ENCODE results near the gene PAGE2B.
"Not testable (repeated sequence)": the region's sequence is repeated elsewhere in the genome, so short reads cannot be mapped to it uniquely, and the experiment has no call there.

Gene PAGE2B

DNA sequence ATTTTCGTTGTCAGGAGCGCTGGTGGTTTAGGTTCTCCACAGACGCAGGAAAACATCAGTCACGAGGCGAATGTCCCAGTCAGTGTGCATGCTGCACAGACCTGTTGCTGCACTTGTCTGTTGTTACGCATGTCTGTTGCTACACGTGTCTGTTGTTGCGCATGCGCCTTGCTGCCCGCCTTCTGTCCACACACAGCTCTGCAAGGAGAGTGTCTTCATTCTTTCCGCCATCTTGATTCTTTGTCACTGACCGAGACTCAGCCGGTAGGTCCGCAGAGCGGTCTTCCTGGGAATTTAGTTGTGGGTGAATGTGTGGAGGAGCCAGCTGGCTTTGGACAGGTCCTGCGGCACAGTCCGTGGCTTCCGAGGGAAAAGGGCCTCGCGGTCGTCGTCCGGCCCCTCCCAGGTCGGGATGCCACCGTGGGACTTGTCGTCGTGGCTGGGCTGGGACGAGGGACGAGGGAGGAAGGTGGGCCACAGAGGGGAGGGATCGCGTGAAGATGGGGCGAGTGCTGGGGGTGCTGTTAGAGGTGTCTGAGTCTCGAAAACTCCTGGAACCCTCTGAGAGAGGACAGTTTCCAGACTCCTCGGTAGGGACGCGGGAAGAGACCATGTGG lies at the start of gene PAGE2B:
Gene PAGE2B, plus strand, starts transcription at position 180 of the 617 bp plus-strand sequence. CDS start 1,012 bp downstream, outside the sequence.
- DNase-seq = no peak

- DNase-seq = no peak
These were observed 48.7 kb upstream of the PAGE2B start for GRCh38 chrX:55026143-55026542.

DNA sequence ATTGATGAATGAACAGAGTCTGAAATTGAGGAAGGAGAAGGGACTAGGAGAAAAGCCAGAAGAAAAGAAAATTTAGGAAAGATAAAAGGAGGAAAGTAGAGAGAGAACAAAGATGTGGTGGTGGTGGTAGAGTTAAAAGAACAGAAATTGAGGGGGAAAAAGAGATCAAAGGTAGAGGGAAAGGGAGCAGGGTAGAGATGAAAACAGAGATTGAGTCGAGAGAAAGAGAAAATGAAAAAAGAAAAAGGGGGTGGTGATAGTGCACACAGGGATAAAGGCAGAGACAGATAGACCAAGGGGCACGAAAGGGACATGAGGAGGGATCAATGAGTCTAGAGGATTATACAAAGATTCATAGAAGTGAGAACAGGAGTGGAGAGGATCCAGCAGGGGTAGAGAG lies 48.0 kb upstream of the PAGE2B start:
- DNase-seq = no peak

DNA sequence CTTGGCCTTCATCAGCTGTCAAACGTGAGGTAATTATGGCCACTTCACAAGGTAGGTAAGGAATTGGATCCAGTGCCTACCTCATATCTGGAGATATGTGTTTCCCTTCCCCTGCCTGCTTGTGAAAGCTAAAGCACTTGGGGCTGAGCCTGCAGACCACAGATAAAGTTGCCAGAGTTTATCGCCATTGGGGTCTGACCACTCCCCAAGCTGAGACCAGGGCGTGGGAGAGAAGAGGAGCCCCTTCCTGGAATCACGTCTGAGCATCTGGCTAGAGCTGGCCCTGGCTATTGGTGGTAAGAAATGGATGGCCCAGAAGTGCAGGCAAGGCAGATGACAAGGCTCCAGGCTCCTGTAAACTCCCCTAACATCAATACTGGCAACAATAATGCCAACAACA lies 46.8 kb upstream of the PAGE2B start:
- no peak for DNase-seq

GRCh38 chrX:55028611-55029010 lies 46.2 kb upstream of the PAGE2B start:
- no peak for DNase-seq

DNA sequence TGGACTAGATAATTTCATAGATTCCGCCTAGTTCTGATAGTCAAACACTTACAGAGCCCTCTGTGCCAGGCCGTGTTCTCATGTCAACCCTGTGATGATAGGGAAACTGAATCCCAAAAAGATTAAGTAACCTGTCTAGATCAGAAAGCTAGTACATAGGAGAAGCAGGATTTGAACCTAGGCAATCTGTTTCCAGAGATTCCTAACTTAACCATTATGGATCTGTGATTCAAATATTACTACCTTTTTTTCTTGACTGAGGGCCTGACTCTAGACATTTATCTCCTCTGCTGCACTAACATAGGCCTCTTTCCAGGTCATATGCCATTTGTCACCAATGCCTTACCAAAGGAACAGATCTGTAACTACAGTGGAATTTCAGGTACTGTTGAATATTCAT lies 45.5 kb upstream of the PAGE2B start:
- DNase-seq = no peak

- no peak for DNase-seq
These were observed 44.3 kb upstream of the PAGE2B start, which contains the start of gene ALAS2 for GRCh38 chrX:55030271-55031205. ALAS2 (minus strand) TSS chrX:55030977; CDS start chrX:55026000, 4,977 bp downstream.

- no peak for DNase-seq
These were observed 41.4 kb upstream of the PAGE2B start for GRCh38 chrX:55033429-55033828.

DNA sequence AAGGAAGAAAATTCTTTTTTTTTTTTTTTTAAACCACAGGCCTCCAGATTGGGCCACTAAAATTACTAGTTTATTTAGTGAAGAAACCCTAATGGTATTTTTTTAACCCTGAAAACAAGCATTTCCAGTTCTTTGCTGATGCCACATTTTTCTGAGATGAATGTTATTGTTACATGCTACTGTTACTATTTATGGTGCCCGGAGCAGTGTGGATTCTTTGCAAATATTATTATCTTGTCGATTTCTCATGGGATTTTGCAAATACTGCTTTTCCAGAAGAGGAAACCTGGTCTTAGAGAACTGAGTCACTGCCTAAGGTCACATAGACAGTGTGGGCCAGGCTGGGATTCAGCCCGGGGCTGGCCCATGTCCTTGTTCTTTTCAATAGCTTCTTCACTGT lies 35.4 kb upstream of the PAGE2B start:
- no peak for DNase-seq

DNA sequence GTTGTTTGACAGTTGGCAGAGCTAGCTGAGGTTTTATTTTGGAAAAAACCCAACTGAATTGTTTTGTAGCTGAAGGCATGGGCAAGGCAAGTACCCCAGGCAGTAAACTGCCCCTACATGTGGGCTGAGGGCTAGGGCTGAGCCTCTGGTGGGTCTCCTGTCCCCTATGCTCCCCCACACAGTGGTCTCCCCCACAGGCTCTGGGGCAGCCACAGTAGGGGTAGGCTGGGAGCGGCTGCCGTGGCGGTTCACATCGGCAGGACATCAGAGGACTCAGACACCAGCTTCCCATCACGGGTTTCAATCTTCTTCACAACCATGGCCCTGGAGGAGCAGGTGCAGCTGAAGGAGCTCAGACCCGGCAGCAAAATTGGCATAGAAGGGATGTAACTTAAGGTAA lies 33.3 kb upstream of the PAGE2B start:
- DNase-seq = no peak

DNA sequence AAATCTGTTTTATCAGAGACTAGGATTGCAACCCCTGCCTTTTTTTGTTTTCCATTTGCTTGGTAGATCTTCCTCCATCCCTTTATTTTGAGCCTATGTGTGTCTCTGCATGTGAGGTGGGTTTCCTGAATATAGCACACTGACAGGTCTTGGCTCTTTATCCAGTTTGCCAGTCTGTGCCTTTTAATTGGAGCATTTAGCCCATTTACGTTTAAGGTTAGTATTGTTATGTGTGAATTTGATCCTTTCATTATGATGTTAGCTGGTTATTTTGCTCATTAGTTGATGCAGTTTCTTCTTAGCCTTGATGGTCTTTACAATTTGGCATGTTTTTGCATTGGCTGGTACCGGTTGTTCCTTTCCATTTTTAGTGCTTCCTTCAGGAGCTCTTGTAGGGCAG lies 24.2 kb upstream of the PAGE2B start:
- not testable (repeated sequence) for DNase-seq

- peak in 1 of 4 experiments; percentile 2 for DNase-seq
These were observed 17.8 kb upstream of the PAGE2B start for GRCh38 chrX:55056820-55057674.

GRCh38 chrX:55057675-55058249 lies 17.1 kb upstream of the PAGE2B start:
- peak in 1 of 4 experiments; percentile 1 for DNase-seq

- DNase-seq = not testable (repeated sequence)
These were observed 7.7 kb upstream of the PAGE2B start for GRCh38 chrX:55067180-55067579.

DNA sequence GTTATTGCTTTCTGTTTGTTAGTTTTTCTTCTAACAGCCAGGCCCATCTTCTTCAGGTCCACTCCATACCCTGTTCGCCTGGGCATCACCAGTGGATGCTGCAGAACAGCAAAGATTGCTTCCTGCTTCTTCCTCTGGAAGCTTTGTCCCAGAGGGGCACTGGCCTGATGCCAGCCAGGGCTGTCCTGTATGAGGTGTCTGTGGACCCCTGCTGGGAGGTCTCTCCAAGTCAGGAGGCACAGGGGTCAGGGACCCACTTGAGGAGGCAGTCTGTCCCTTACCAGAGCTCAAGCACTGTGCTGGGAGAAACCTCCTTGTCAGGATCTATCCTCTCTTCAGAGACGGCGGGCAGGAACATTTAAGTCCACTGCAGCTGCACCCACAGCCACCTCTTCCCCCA lies 2.5 kb upstream of the PAGE2B start:
- DNase-seq = no peak

DNA sequence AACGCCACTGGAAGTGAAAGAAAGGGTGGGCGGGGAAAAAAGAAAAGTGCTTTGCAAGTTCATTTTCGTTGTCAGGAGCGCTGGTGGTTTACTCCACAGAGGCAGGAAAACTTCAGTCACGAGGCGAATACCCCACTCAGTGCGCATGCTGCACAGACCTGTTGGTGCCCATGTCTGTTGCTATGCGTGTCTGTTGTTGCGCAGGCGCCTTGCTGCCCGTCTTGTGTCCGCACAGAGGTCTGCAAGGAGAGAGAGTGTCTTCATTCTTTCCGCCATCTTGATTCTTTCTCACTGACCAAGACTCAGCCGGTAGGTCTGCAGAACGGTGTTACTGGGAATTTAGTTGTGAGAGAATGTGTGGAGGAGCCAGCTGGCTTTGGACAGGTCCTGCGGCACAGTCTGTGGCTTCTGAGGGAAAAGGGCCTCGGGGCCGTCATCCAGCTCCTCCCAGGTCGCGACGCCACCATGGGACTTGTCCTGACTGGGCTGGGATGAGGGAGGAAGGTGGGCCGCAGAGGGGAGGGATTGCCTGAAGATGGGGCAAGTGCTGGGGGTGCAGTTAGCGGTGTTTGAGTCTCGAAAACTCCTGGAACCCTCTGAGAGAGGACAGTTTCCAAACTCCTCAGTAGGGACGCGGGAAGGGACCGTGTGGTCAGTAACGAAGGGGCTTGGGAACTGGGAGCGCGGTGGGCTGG lies 14.1 kb downstream of the PAGE2B start, which contains the start of gene PAGE2:
Gene PAGE2, plus strand, starts transcription at position 224 of the 695 bp plus-strand sequence. CDS start 1,003 bp downstream, outside the sequence.
- DNase-seq = no peak

GRCh38 chrX:55098691-55099090 lies 23.9 kb downstream of the PAGE2B start:
- DNase-seq = no peak

DNA sequence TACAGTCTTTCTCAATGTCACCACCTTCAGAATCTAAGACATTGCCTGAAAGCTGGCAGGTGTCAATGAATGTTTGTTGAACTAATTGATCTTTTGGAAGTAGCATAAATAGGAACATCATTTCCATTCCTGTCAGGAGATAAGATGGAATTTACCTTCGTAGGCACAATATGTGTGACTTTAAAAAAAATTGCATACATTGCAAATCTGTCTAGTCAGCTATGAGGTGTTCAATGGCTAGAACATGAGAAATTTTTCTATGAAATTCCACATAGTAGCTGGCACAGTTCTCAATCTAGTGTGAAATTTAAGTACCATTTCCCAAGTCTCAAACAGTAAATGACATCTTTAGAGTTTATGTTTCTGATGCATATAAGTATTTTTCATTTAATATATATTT lies 24.3 kb downstream of the PAGE2B start:
- DNase-seq = no peak

- no peak for DNase-seq
These were observed 27.9 kb downstream of the PAGE2B start for GRCh38 chrX:55102754-55103153.

DNA sequence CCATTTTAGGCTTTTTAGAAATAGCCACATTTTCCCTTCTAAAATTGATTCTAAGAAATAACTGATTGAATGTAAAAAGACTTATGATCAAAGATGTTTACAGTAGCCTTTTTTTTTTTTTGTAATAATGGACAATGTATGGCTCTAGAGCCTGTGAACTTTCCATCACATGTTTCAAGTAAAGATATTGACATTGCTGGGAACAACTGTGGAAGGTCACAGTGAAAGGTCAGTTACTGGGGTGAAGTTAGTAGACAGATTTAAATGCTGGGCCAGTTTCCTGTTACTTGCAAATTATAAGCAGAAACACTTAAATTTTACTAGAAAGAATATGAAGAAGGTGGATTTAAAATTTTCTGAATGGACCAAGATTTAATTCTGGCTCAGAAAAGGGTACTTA lies 32.4 kb downstream of the PAGE2B start:
- DNase-seq = no peak

DNA sequence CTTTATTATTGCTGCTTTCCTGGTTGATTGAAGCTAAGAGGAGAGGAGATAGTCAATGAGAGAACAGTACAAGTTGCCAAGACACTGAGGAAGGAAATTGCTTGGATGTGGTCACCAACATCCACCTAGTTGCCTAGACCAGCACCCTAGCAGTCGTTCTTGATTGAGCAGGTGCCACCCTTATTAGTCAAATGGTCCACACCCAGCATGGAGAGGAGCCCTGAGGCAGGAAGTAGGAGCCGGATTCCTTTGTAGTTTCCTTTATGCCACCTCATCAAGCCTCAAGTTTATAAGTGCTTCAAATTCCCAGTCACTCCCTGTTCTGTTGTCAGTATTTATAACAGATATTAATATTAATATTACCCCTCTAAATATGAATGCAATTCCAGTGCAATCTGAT lies 33.1 kb downstream of the PAGE2B start:
- DNase-seq = no peak

DNA sequence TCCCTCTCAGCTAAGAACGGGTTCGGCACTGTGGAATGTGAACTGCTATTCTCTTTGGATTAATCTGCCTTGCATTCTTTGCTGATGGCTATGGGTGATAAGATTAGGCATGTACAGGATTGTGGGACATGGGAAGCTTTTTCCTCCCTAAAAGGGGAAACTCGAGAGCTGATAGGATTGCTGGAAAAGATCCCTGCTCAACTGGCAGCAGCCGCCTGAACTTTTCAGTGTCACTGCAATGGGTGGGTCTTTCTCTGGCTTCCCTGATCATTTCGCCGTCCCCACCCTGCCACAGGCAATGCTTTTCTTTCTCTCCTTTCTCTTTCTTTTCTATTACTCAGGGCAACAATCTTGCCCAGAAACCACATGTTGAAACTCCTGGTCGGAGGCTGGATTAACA lies 34.5 kb downstream of the PAGE2B start:
- no peak for DNase-seq
